ENCODE results near the gene STAP1.
"Not testable (repeated sequence)": the region's sequence is repeated elsewhere in the genome, so short reads cannot be mapped to it uniquely, and the experiment has no call there.

The STAP1 gene

GRCh38 chr4:67632492-67632891 is 74.0 kb downstream of the STAP1 start:
- no peak for DNase-seq

- no peak for DNase-seq
Observed at GRCh38 chr4:67634741-67635140, 76.2 kb downstream of the STAP1 start.

GRCh38 chr4:67635331-67635730 is 76.8 kb downstream of the STAP1 start:
- DNase-seq = no peak

GRCh38 chr4:67636978-67637377 is 78.5 kb downstream of the STAP1 start:
- DNase-seq = not testable (repeated sequence)

GRCh38 chr4:67638136-67638535 is 79.6 kb downstream of the STAP1 start:
- no peak for DNase-seq

- no peak for DNase-seq
Observed at GRCh38 chr4:67651536-67651935, 93.0 kb downstream of the STAP1 start.
